ENCODE results near the gene KRTAP4-11. TPM values are rescaled to one million over a fixed set of nuclear protein-coding genes. Genes with fewer than 3 reads are reported as not detected.
"Not testable (repeated sequence)": the region's sequence is repeated elsewhere in the genome, so short reads cannot be mapped to it uniquely, and the experiment has no call there.

Gene KRTAP4-11
- total and polyA plus RNA-seq, 2 of the 13 experiments (the other 11 are each of a cell fraction or from before 2014, with no cell fraction given), result not detected

- H3K4me1 ChIP-seq (ENCODE audit: insufficient read depth, low read length); in situ Hi-C loops (cut with HindIII; ENCODE audit: extremely low pct_ligation_motif_present, low pct_unique_long_range_greater_than_20kb); ATAC-seq; POLR2A ChIA-PET; H3K36me3 ChIP-seq (replicated peaks in 1 of 2; ENCODE audit: control insufficient read depth in 1 of 2, insufficient read depth in 2 of 2, low read length in 2 of 2); intact Hi-C loops (cut with micrococcal nuclease; ENCODE audit: unreplicated experiment); H4K20me1 ChIP-seq (ENCODE audit: insufficient read depth, low read length); BruUV-seq (replicated peaks); H3K9me3 ChIP-seq (ENCODE audit: low read length); FAIRE-seq; H3K79me2 ChIP-seq (ENCODE audit: insufficient read depth, low read length); H3K27me3 ChIP-seq (ENCODE audit: control insufficient read depth in 1 of 2, insufficient read depth in 2 of 2, low read length in 2 of 2); H3K4me3 ChIP-seq (replicated peaks in 1 of 3; ENCODE audit: insufficient read depth in 1 of 3, low read depth in 2 of 3, low read length in 3 of 3); H3K27ac ChIP-seq (ENCODE audit: extremely low read length, insufficient read depth, low read length); H3K4me2 ChIP-seq (ENCODE audit: low read depth, low read length); H2AFZ ChIP-seq (ENCODE audit: low read length); H3K9ac ChIP-seq (ENCODE audit: insufficient read depth, low read depth, low read length); CTCF ChIA-PET (ENCODE audit: low intra/inter-chr PET ratio, low total read pairs); DNase-seq (ENCODE audit: low spot score): not testable (repeated sequence)
- 9% methylated on average over 2 of the region's 2 CpGs for WGBS (ENCODE audit: low lambda C conversion rate)
Measured at GRCh38 chr17:41104386-41105038, 13.7 kb downstream of the KRTAP4-11 start.

- FAIRE-seq (no peak), DNase-seq (ENCODE audit: low spot score) (no peak), ATAC-seq (no peak)
- no peak overlapping the region for H3K9ac ChIP-seq (ENCODE audit: insufficient read depth, low read depth, low read length)
- CTCF ChIA-PET (ENCODE audit: low intra/inter-chr PET ratio, low total read pairs), result no interaction called here
- no peak overlapping the region for H2AFZ ChIP-seq (ENCODE audit: low read length)
- no peaks in the 10 kb centered on the region for H4K20me1 ChIP-seq (ENCODE audit: insufficient read depth, low read length)
- H3K4me3 ChIP-seq (replicated peaks in 1 of 3; ENCODE audit: insufficient read depth in 1 of 3, low read depth in 2 of 3, low read length in 3 of 3), result no peak overlapping the region
- H3K79me2 ChIP-seq (ENCODE audit: insufficient read depth, low read length), result no peaks in the 10 kb centered on the region
- H3K27ac ChIP-seq (ENCODE audit: extremely low read length, insufficient read depth, low read length), result no peak overlapping the region
- 91% methylated on average over 1 of the region's 1 CpG for WGBS (ENCODE audit: low lambda C conversion rate)
- H3K27me3 ChIP-seq (ENCODE audit: control insufficient read depth in 1 of 2, insufficient read depth in 2 of 2, low read length in 2 of 2), result peaks cover 0 to 5% of the 10 kb centered on the region in 2 experiments; a peak in 2 of 5 replicates
- H3K9me3 ChIP-seq (ENCODE audit: low read length), result no peaks in the 10 kb centered on the region
- no peak overlapping the region for H3K4me2 ChIP-seq (ENCODE audit: low read depth, low read length)
- no TSS peak for BruUV-seq (replicated peaks)
- intact Hi-C loops (cut with micrococcal nuclease; ENCODE audit: unreplicated experiment), result no loop called here
- H3K4me1 ChIP-seq (ENCODE audit: insufficient read depth, low read length), result no peaks in the 10 kb centered on the region
- in situ Hi-C loops (cut with HindIII; ENCODE audit: extremely low pct_ligation_motif_present, low pct_unique_long_range_greater_than_20kb), result no loop called here
- no peaks in the 10 kb centered on the region for H3K36me3 ChIP-seq (replicated peaks in 1 of 2; ENCODE audit: control insufficient read depth in 1 of 2, insufficient read depth in 2 of 2, low read length in 2 of 2)
- POLR2A ChIA-PET, result no interaction called here
- no peak for TF ChIP-seq GRHL1 (CRISPR knock-in tag; conservative IDR thresholded peaks at IDR 0.05)
- no peak for TF ChIP-seq DBP (CRISPR knock-in tag; IDR thresholded peaks at IDR 0.05; ENCODE audit: not compliant biosample characterization)
- no peak for TF ChIP-seq ZNF790 (CRISPR knock-in tag; IDR thresholded peaks at IDR 0.05; ENCODE audit: borderline replicate concordance)
- no peak for TF ChIP-seq KMT2A (CRISPR knock-in tag; IDR thresholded peaks at IDR 0.05)
- TF ChIP-seq ZNF33A (CRISPR knock-in tag; IDR thresholded peaks at IDR 0.05; ENCODE audit: borderline replicate concordance), result no peak
- TF ChIP-seq ZNF850 (CRISPR knock-in tag; conservative IDR thresholded peaks at IDR 0.05), result no peak
- TF ChIP-seq, protein P1, sequence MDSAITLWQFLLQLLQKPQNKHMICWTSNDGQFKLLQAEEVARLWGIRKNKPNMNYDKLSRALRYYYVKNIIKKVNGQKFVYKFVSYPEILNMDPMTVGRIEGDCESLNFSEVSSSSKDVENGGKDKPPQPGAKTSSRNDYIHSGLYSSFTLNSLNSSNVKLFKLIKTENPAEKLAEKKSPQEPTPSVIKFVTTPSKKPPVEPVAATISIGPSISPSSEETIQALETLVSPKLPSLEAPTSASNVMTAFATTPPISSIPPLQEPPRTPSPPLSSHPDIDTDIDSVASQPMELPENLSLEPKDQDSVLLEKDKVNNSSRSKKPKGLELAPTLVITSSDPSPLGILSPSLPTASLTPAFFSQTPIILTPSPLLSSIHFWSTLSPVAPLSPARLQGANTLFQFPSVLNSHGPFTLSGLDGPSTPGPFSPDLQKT (CRISPR knock-in tag; IDR thresholded peaks at IDR 0.05; ENCODE audit: borderline replicate concordance), result no peak
- TF ChIP-seq, protein P2, sequence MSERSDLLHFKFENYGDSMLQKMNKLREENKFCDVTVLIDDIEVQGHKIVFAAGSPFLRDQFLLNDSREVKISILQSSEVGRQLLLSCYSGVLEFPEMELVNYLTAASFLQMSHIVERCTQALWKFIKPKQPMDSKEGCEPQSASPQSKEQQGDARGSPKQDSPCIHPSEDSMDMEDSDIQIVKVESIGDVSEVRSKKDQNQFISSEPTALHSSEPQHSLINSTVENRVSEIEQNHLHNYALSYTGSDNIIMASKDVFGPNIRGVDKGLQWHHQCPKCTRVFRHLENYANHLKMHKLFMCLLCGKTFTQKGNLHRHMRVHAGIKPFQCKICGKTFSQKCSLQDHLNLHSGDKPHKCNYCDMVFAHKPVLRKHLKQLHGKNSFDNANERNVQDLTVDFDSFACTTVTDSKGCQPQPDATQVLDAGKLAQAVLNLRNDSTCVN (CRISPR knock-in tag; IDR thresholded peaks at IDR 0.05; ENCODE audit: borderline replicate concordance), result no peak
- no peak for TF ChIP-seq SP5 (CRISPR knock-in tag; IDR thresholded peaks at IDR 0.05; ENCODE audit: borderline replicate concordance, low read depth)
- TF ChIP-seq ZNF781 (CRISPR knock-in tag; IDR thresholded peaks at IDR 0.05; ENCODE audit: borderline replicate concordance, not compliant biosample characterization), result no peak
- no peak for TF ChIP-seq SSRP1 (CRISPR knock-in tag; IDR thresholded peaks at IDR 0.05)
Measured at GRCh38 chr17:41103896-41104295, 14.3 kb downstream of the KRTAP4-11 start.
